HG02973 (cell line): ENCODE measurements around the gene MIOX.
"Not testable (repeated sequence)": the region's sequence is repeated elsewhere in the genome, so short reads cannot be mapped to it uniquely, and the experiment has no call there.

Source experiments
- ATAC-seq: cut with Tn5 transposase; IDR thresholded peaks from one replicate; pipeline ENCODE4 v1.9.1; 2021; ENCODE audit warnings: moderate library complexity; ENCODE audit not compliant: unreplicated experiment

MIOX gene

DNA sequence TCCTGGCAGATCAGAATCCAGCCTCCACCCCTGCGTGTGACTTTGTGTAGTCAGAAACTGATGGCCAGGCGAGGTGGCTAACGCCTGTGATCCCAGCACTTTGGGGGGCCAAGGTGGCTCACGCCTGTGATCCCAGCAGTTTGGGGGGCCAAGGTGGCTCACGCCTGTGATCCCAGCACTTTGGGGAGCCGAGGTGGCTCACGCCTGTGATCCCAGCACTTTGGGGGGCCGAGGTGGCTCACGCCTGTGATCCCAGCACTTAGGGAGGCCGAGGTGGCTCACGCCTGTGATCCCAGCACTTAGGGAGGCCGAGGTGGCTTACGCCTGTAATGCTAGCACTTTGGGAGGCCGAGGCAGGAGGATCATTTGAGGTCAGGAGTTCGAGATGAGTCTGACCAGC, 26.5 kb downstream of the MIOX start:
- ATAC-seq, result no peak

DNA sequence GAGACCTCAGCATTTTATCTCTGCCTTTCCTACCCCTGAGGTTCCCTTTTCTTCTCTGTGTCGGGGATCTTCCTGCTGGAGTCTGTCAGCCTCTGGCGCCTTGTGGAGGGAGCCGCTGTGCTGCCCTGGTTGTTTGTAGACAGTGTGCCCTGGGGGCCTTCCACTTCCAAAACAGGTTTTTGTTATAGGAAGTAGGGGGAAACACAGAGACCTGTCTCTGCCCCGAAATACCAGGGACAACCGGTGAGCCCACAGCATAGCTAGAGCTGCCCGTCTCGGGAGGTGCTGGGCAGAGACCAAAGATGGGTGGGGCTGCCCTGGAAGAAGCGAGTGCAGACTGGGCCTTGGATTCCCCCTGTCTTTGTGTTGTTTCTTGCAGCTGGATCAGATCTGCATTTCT, 29.4 kb downstream of the MIOX start:
- no peak for ATAC-seq

DNA sequence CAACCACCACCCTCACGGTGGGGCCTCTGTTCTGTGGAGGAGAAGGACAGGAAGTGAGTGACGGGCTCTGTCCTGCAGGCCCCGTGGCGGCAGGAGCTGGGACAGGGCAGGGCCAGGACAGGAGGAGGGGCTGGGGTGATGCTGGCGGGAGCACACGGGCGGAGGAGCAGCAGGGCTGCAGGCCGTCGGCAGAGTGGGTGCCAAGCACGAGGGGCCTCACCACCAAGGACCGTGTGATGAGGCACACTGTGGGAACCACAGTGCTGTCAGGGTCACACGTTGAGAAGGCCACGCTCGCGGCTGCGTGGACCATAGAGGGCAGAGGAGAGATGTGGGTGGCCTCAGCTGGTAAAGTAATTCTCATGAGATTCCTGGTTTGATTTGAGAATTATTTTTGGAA, 30.2 kb downstream of the MIOX start:
- no peak for ATAC-seq

GRCh38 chr22:50517495-50518260, 31.0 kb downstream of the MIOX start:
- no peak for ATAC-seq

DNA sequence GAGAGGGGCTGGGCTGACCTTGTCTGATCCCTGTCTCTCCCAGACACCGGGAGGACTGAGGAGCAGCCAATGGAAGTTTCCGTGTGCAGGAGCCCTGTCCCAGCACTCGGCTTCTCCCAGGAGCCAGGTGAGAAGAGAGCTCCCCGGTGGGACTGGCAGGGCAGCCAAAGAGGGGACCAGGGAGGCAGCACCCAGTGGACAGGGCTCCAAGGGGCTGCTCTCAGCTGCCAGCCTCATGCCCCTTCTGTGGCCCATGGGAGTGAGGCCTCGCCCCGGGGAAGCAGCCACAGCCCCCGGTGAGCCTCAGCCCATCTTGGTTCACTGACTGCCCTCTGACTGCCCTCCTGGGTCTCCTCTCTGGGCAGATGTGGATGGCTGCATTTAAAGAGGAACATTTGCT, 31.9 kb downstream of the MIOX start:
- no peak for ATAC-seq

DNA sequence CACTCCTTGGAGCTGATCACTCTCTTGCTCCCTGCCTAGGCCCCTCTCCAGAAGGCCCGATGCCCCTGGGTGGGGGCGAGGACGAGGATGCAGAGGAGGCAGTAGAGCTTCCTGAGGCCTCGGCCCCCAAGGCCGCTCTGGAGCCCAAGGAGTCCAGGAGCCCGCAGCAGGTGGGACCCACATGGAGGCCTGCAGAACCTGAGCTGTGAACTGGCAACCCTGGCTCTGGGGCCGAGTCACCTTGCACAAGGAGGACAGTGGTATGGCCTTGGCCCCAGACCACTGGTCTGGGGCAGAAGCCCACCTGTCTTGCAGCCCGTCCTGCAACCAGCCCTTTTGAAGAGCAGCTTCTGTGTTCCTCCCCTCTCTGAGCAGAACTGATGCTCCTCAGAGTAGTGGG, 32.5 kb downstream of the MIOX start:
- no peak for ATAC-seq

DNA sequence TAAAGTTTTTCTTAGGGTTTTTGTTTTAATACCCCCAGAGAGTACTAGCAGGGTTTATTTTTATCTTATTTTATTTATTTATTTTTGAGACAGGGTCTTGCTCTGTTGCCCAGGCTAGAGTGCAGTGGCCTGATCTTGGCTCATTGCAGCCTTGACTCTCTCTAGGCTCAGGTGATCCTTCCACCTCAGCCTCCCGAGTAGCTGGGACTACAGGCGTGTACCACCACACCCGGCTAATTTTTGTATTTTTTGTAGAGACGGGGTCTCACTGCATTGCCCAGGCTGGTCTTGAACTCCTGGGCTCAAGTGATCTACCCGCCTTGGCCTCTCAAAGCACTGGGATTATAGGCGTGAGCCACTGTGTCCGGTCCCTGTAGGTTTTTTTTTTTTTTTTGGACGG, 33.5 kb downstream of the MIOX start:
- ATAC-seq, result not testable (repeated sequence)

DNA sequence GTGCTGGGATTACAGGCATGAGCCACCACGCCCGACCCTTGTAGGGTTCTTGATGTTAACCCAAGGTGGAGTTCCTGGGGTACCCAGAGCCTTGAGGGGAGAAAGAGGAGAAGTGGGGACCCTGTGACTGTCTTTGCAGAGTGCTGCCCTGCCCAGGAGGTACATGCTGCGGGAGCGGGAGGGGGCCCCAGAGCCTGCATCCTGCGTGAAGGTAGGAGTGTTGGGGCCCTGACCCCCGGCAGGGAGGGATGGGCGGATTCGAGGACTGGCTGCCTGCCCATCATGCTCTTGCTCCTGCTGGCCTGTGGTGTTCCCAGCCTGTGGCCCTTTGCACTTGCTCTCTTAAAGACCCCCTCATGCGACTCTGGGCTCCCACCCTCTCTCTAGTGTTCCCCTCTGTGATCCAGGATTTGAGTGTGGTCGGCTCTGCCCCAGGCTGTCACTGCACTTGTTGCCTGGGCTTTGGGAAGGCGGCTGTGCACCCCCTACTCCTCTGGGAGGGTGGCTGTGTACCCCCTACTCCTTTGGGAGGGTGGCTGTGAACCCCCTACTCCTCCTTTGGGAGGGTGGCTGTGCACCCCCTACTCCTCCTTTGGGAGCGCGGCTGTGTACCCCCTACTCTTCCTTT, 34.3 kb downstream of the MIOX start:
- no peak for ATAC-seq

DNA sequence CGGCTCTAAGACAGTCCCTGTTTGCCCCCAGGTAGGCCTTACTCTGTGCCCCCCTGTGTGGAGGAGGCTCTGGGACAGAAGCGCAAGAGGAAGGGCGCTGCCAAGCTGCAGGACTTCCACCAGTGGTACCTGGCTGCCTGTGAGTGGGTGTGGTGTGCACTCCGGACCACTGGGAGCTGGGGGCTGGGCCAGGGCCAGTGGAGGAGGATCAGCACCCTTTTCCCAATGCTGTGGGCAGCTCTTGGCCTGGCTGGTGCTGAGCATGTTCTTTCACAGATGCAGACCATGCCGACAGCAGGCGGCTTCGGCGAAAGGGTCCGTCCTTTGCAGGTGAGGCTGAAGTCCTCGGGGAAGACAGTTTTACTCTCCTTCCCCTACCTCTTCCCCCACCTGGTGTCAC, 35.1 kb downstream of the MIOX start:
- ATAC-seq, result no peak

DNA sequence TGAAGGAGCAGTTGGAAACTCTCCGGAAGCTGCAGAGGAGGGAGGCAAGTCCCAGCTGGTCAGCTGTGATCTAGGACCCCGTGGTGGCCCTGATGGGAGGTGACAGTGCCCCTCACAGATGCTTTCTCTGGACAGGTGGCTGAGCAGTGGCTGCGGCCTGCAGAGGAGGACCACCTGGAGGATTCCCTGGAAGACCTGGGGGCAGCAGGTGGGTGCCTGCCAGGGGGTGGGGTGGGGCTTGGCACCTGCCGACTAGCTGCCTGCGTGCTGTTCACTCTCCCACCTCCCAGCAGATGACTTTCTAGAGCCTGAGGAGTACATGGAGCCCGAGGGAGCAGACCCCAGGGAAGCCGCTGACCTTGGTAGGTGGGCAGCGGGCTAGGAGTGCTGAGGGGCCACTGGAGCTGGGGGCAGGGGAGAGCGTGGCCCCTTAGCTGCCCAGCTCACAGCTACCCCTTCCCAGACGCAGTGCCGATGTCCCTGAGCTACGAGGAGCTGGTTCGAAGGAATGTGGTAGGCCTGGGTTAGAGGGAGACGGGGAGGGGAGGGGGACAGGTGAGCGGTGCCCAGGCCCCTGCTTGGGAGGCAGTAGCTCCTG, 35.6 kb downstream of the MIOX start:
- ATAC-seq, result no peak

- ATAC-seq, result no peak
These were observed 36.3 kb downstream of the MIOX start for GRCh38 chr22:50522806-50523438.

DNA sequence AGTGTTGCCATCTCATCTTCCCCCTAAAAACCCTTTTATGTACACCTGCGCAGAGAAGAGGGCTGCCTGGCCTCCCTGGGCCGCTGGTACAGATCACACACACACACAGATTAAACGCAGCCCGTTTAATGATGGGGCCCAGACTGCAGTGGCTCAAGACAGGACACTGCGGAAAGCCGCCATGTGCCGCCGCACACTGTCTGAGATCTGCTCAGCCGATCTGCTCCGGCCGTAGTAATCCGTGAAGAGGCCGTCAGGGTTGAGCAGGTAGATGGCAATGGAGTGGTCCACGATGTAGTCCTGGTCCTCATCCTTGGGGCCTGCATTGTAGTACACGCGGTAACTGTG, 36.8 kb downstream of the MIOX start:
- no peak for ATAC-seq

GRCh38 chr22:50523806-50524675, 37.4 kb downstream of the MIOX start:
- no peak for ATAC-seq

GRCh38 chr22:50524676-50525103, 38.0 kb downstream of the MIOX start:
- ATAC-seq, result no peak

DNA sequence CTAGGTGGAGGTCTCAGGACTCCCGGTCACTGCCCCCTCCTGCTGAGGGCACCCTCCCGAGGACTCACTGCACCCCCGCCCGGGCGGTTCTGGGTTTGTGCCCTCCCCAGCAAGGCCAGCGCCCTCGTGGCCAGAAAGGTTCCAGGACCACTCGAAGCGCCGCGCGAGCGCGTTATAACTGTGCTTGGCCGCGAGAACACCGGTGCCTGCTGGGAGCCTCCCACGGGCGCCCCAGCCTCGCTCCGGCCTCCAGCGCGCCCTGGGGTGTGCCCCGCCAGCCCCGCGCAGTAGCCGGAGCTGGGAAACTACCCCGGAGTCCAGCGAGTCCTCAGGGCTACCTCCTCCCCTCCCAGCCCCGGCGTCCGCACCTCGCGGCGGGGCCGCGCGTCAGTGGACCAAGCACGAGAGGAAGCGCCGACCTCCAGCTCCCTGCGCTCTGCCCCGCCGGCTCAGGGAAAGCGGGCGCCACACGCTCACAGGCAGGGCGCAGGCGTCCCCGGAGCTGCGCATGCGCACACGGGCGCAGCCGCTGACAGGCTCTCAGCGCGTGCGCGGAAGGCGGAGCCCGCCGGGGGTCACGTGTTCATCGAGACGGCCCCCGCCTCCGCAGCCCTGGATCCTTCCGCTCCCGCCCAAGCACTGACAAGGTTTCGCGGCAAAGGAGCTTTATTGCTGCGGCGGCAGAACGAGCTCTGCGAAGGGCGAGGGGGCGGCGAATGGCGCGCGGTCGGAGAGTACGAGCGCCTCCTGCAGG, 38.6 kb downstream of the MIOX start, which contains the start of gene SCO2:
SCO2 (minus strand) TSS at position 495 of the 754 bp plus-strand sequence. CDS start 1,187 bp downstream, outside the sequence.
- peak; percentile 30 for ATAC-seq

GRCh38 chr22:50525858-50526107, 39.1 kb downstream of the MIOX start:
- peak; percentile 21 for ATAC-seq

DNA sequence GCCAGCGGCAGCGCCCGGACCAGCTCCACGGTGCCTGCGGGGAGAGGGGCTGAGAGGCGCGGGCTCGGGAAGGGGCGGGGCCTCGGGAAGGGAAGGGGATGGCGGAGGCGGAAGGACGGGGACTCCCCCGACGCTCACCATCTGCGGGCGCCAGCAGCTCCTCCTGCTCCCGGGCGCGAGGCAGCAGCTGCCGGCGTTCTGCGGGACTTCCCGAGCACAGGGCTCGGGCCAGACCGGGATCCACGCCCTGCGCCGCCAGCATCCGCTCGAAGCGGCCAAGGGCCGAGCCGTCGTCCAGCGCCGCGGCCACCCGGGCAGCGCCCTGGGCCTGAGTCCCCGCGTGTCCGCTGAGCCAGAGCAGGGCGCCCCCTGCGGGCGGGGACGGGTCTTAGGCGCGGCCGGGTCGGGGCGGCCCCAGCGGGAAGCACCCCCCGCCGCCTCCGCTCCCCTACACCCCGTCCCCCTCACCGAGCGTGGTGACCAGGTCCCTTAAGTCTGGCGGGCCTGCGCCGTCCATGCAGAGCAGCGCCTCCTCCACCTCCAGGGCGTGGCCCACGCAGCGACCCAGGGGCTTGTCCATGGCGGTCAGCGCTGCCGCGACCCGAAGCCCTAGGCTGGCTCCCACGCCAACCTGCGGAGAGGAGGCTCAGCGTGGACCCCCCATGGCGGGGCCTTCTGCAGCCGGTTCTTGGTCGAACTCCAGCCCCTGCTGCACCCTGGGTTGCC, 39.6 kb downstream of the MIOX start:
- peak; percentile 19 for ATAC-seq

- no peak for ATAC-seq
These were observed 40.5 kb downstream of the MIOX start for GRCh38 chr22:50526834-50527801.
